ENCODE data around the gene CLCN7. TPM values are rescaled to one million over a fixed set of nuclear protein-coding genes. Genes with fewer than 3 reads are reported as not detected.
"Not testable (repeated sequence)": the region's sequence is repeated elsewhere in the genome, so short reads cannot be mapped to it uniquely, and the experiment has no call there.

CLCN7 gene
- total RNA-seq, 1 experiment from 2014 or later = 64.0 TPM

GRCh38 chr16:1441391-1441829 lies 33.4 kb downstream of the CLCN7 start:
- DNase-seq (ENCODE audit: low read depth, low spot score) (no peak), ATAC-seq (no peak)
- no peak overlapping the region for H3K9ac ChIP-seq (ENCODE audit: low read length)
- no peak overlapping the region for H2AFZ ChIP-seq (ENCODE audit: low read depth, low read length, poor library complexity, severe bottlenecking)
- no peaks in the 10 kb centered on the region for H4K20me1 ChIP-seq (ENCODE audit: insufficient read depth)
- RAD21 ChIA-PET (ENCODE audit: low non-redundant PET in 1 of 2, low total read pairs in 2 of 2, uncharacterized antibody in 2 of 2, unreplicated experiment in 2 of 2) = no interaction called here
- H3K9me2 ChIP-seq (ENCODE audit: insufficient read depth) = no peaks in the 10 kb centered on the region
- H3K79me2 ChIP-seq (ENCODE audit: insufficient read depth, low read length) = no peaks in the 10 kb centered on the region
- no TSS peak for BruUV-seq (replicated peaks)
- no peak overlapping the region for H3K4me2 ChIP-seq (ENCODE audit: low read length)
- no peak overlapping the region for H3K4me3 ChIP-seq (replicated peaks in 1 of 2; ENCODE audit: low read depth in 1 of 2, low read length in 2 of 2)
- TF ChIP-seq POLR2AphosphoS5 (IDR thresholded peaks at IDR 0.05; ENCODE audit: low read depth, low read length) = no peak
- TF ChIP-seq SRF (IDR thresholded peaks at IDR 0.05; ENCODE audit: low read depth) = no peak
- no peak for TF ChIP-seq ZBTB33 (IDR thresholded peaks at IDR 0.05; ENCODE audit: extremely low read depth, insufficient replicate concordance, low read length)
- TF ChIP-seq CTCF (IDR thresholded peaks at IDR 0.05 in 2 of 3, conservative IDR thresholded peaks at IDR 0.05 in 1 of 3; ENCODE audit: borderline replicate concordance in 1 of 3, insufficient read depth in 1 of 3, low read depth in 2 of 3, low read length in 2 of 3) = no peak
- TF ChIP-seq FOSL1 (IDR thresholded peaks at IDR 0.05; ENCODE audit: low read depth) = no peak
- TF ChIP-seq EZH2 (IDR thresholded peaks at IDR 0.05) = no peak
- TF ChIP-seq TCF7L2 (IDR thresholded peaks at IDR 0.05; ENCODE audit: borderline replicate concordance, extremely low read depth, insufficient read depth, insufficient read length) = no peak
- TF ChIP-seq EGR1 (IDR thresholded peaks at IDR 0.05; ENCODE audit: low read depth) = no peak
- TF ChIP-seq RAD21 (IDR thresholded peaks at IDR 0.05; ENCODE audit: low read depth) = no peak
- no peak for TF ChIP-seq JUND (IDR thresholded peaks at IDR 0.05)
- TF ChIP-seq POLR2A (IDR thresholded peaks at IDR 0.05; ENCODE audit: borderline replicate concordance, extremely low read depth, insufficient read depth, insufficient read length) = no peak
- intact Hi-C loops (cut with micrococcal nuclease) = no loop called here
- H3K9me3 ChIP-seq (ENCODE audit: control insufficient read depth in 1 of 2, insufficient read depth in 1 of 2, low read depth in 1 of 2, low read length in 2 of 2) = no peaks in the 10 kb centered on the region
- POLR2A ChIA-PET = no interaction called here
- H3K4me1 ChIP-seq (ENCODE audit: control insufficient read depth in 1 of 2, insufficient read depth in 2 of 2, low read length in 2 of 2) = no peaks in the 10 kb centered on the region
- H3K36me3 ChIP-seq (ENCODE audit: control insufficient read depth in 1 of 2, insufficient read depth in 2 of 2, low read length in 2 of 2) = no peaks in the 10 kb centered on the region
- CTCF ChIA-PET = no interaction called here
- H3K27ac ChIP-seq (ENCODE audit: low read depth, low read length) = no peak overlapping the region
- no peaks in the 10 kb centered on the region for H3K27me3 ChIP-seq (ENCODE audit: insufficient read depth, low read length)

DNA sequence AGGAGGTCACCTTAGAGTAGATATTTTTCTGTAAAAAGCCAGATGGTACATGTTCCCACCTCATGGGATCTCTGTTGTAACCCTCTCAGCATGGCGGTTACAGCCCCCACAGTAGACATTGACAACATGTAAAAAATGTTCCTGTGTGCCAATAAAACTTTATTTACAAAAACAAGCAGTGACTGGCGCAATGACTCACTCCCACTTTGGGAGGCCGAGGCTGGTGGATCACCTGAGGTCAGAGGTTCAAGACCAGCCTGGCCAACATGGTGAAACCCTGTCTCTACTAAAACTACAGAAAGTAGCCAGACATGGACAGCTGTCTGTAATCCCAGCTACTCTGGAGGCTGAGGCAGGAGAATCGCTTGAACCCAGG lies 35.1 kb downstream of the CLCN7 start:
- intact Hi-C loops (cut with micrococcal nuclease); CTCF ChIA-PET; H3K4me1 ChIP-seq (ENCODE audit: control insufficient read depth in 1 of 2, insufficient read depth in 2 of 2, low read length in 2 of 2): not testable (repeated sequence)

More for the DNA sequence above, 35.1 kb downstream of the CLCN7 start:
- H4K20me1 ChIP-seq (ENCODE audit: insufficient read depth); H3K4me2 ChIP-seq (ENCODE audit: low read length); H3K9me3 ChIP-seq (ENCODE audit: control insufficient read depth in 1 of 2, insufficient read depth in 1 of 2, low read depth in 1 of 2, low read length in 2 of 2); H3K27me3 ChIP-seq (ENCODE audit: insufficient read depth, low read length); H3K79me2 ChIP-seq (ENCODE audit: insufficient read depth, low read length); ATAC-seq; RAD21 ChIA-PET (ENCODE audit: low non-redundant PET in 1 of 2, low total read pairs in 2 of 2, uncharacterized antibody in 2 of 2, unreplicated experiment in 2 of 2); POLR2A ChIA-PET; H3K36me3 ChIP-seq (ENCODE audit: control insufficient read depth in 1 of 2, insufficient read depth in 2 of 2, low read length in 2 of 2); H3K9ac ChIP-seq (ENCODE audit: low read length); BruUV-seq (replicated peaks); H2AFZ ChIP-seq (ENCODE audit: low read depth, low read length, poor library complexity, severe bottlenecking); H3K4me3 ChIP-seq (replicated peaks in 1 of 2; ENCODE audit: low read depth in 1 of 2, low read length in 2 of 2); H3K9me2 ChIP-seq (ENCODE audit: insufficient read depth); H3K27ac ChIP-seq (ENCODE audit: low read depth, low read length); DNase-seq (ENCODE audit: low read depth, low spot score): not testable (repeated sequence)
